ENCODE measurements around the gene TMEM132D.

GRCh38 chr12:129776977-129777667 is 126.7 kb downstream of the TMEM132D start:
- no peak for TF ChIP-seq TAF1 (IDR thresholded peaks at IDR 0.05; ENCODE audit: low read depth)
- TF ChIP-seq POLR2AphosphoS5 (IDR thresholded peaks at IDR 0.05), result no peak
- TF ChIP-seq MXI1 (conservative IDR thresholded peaks at IDR 0.05; ENCODE audit: poor library complexity, severe bottlenecking), result no peak
- no peak for TF ChIP-seq CTCF (IDR thresholded peaks at IDR 0.05; ENCODE audit: poor library complexity, severe bottlenecking)
- TF ChIP-seq EZH2 (IDR thresholded peaks at IDR 0.05; ENCODE audit: borderline replicate concordance, insufficient read depth, low read length, poor library complexity, severe bottlenecking), result no peak
- TF ChIP-seq REST (IDR thresholded peaks at IDR 0.05; ENCODE audit: borderline replicate concordance), result no peak
- TF ChIP-seq EP300 (conservative IDR thresholded peaks at IDR 0.05; ENCODE audit: poor library complexity, severe bottlenecking), result no peak
- TF ChIP-seq RAD21 (conservative IDR thresholded peaks at IDR 0.05), result no peak

All from neural cell (in vitro differentiated cells).